NCI-H2029 treated with DMSO at 0.1 percent for 48 hours (cell line): ENCODE measurements around the gene CHTF18.
"Not testable (repeated sequence)": the region's sequence is repeated elsewhere in the genome, so short reads cannot be mapped to it uniquely, and the experiment has no call there.

Source experiments
- DNase-seq: peaks from one replicate; lab custom pipeline; 2025; lab: John Stamatoyannopoulos, UW

Gene CHTF18

DNA sequence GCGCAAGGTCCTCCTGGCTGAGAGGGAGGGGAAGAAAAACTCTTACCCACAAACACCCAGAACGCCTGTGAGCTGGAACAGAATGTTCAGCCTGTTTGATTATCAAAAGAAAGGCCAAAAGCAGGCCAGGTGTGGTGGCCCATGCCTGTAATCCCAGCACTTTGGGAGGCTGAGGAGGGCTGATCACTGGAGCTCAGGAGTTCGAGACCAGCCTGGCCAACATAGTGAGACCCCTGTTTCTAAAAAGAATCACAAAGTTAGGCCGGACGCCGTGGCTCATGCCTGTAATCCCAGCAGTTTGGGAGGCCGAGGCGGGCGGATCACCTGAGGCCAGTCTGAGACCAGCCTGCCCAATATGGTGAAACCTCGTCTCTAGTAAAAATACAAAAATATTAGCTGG, 12.1 kb upstream of the CHTF18 start:
- not testable (repeated sequence) for DNase-seq

DNA sequence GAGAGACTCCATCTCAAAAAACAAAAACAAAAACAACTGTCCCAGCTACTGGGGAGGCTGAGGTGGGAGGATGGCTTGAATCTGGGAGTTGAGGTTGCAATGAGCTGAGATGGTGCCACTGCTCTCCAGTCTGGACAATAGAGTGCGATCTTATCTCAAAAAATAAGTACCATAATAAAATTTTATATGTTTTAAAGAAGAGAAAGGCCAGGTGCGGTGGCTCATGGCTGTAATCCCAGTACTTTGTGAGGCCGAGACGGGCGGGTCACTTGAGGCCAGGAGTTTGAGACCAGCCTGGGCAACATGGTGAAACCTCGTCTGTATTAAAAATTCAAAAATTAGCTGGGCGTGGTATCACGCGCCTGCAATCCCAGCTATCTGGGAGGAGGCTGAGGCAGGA, 11.6 kb upstream of the CHTF18 start:
- DNase-seq = no peak

DNA sequence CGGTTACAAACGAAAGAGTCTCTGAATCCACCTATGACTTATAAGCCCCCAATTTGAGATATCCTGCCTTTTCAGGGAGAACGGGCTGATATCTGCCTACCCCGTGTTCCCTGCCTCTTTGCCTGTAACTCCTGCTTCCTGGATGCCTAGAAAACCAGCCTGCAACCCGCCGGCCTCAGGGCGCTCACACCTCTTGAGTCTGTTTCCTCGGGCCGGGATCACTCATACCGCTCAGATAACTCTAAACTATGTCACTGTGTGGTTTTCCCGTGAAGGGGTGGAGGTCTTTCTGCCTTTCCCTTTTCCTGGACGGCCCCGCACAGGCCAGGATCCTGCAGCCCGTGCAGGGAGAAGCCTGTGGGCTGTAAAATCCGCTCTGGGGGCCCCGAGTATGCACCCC, 10.6 kb upstream of the CHTF18 start:
- no peak for DNase-seq

DNA sequence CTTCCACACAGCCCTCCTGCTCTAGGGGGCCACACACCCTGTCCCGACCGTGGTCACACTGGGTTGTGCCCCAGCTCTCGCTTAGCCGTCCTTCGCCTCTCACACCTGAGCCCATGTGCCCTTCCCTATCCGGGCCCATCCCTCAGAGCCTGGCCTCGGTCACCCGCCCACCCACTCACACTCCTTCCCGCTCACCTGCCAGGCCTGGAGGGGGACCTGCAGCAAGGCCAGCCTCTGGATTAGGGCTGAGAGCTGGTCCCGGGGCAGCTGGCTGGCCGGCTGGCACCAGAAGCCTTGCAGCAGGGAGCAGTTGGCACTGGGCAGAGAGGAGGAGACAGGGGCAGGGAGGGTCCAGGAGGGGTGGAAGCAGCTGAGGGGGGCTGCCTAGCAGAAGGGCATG, 10.0 kb upstream of the CHTF18 start:
- DNase-seq = no peak

DNA sequence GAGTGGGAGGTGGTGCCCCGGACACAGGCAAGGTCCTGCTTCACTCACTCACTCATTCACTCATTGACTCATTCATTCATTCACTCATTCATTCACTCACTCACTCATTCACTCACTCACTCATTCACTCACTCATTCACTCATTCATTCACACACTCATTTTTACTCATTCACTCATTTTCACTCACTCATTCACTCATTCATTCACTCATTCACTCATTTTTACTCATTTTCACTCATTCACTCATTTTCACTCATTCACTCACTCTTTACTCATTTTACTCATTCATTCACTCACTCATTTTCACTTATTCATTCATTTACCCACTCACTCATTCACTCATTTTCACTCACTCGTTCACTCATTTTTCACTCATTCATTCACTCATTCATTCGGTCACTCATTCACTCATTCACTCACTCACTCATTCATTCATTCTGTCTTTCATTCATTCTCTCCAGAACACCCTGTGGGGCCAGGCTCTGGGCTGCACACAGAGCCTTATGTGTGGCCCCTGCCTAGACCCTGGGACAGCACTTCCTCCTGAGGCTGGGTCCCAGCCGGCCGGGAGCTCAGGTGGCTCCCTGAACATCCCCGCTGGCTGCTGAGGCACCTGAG, 9.4 kb upstream of the CHTF18 start:
- DNase-seq = no peak

DNA sequence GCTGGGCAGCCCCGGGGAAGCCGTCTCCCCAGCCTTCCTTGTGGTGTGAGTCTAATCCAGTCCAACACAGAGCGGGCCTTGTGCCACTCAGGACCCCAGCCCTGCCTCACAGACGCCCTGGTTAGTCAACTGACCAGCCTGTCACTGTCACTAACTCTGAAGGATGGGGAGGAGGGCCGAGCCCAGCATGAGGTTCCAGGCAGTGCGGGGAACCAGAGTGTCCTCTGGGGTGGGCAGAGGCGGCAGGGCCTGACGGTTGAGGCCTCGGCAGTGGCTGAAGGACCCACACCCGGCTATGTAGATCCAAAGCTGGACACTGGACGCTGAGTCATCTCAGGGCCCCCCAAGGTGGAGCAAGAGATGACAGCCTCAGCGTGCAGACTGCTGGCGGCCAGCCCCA, 8.9 kb upstream of the CHTF18 start:
- DNase-seq = no peak

DNA sequence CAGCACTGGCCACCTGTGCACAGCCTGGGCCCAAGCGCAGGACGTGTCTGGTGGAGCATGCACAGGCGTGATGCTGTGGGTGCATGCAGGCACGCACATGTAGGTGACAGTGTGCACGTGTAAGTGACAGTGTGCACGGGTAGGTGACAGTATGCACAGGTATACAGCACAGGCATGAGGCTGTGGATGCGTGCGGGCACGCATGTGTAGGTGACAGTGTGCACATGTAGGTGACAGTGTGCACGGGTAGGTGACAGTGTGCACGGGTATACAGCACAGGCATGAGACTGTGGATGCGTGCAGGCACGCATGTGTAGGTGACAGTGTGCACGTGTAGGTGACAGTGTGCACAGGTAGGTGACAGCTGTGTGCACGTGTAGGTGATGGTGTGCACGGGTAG, 8.1 kb upstream of the CHTF18 start:
- DNase-seq = no peak

DNA sequence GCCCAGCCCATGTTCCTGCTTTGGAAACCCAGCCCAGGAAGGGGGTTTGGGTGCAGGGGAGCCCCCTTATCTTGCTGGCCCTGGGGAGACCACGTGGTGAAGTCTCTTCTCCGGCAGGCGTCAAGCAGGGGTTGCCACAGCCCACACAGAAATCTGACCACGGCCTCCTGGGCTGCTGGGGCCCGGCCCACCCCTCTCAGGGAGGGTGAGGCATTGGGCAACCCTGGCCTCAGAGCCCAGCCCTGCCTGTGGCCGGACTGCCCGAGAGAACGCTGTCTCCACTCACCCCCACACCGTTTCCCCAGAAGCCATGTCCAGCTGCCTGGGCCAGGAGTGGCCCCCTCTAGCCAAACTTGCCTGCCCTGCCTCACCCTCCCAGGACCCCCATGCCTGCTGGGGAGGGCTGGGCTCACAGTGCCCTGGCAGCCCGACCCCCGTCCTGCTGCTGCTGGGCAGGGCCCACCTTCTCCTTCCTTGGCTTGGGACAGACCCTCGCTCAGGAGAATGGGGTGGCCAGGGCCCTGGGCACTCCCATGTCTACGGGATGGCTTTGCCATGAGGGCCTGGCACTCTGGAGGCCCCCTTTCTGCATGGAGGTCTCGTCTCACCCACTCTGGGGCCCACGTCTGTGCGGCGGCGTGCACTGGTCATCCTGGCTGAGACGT, 6.9 kb upstream of the CHTF18 start:
- no peak for DNase-seq

DNA sequence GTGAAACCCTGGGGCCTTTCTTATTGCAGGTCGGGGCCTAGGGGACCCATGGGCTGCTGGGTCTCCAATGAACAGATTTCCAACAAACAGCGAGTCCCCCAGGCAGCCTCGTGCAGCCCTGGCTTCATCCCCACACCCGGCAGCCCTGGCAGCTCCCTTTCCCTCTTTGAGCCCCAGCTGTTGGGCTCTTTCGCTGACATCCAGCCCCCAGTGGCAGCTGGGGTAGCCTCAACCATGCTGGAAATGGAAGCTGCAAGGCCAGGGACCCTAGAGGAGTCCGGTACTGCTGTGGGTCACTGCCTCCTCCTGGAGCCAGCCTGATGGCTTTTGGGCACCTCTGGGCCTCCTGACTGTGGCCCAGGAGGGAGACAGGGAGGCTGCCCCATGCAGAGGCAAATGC, 6.2 kb upstream of the CHTF18 start:
- DNase-seq = no peak

DNA sequence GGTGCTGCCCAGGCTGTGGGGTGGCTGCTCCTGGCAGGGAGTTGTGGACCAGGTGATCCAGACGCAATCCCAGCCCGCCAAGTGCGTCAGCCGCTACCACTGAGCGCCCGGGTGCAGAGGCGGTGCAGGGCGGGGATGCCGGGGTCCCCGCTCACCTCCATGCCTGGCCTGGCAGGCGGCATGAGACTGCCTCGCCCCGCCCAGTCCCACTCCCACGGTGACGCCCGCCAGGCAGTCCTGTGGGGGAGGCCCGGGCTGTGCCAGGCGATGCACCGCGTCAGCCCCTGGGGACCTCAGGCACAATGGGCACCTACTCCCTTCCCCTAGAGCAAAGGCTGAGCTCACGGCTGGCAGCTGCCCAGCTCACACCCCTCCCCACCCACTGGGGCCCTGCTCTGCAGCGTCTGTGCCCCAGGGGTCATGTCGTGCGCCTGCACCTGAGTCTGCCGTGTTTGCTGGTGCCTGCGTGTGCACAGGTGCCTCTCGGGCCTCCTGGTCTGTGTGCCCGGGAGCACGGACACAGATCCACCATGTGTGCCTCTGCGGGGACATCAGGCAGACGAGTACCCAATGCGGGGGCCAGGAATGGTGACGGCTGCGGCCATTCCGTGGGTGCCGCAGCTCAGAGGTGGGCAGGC, 5.5 kb upstream of the CHTF18 start:
- no peak for DNase-seq

DNA sequence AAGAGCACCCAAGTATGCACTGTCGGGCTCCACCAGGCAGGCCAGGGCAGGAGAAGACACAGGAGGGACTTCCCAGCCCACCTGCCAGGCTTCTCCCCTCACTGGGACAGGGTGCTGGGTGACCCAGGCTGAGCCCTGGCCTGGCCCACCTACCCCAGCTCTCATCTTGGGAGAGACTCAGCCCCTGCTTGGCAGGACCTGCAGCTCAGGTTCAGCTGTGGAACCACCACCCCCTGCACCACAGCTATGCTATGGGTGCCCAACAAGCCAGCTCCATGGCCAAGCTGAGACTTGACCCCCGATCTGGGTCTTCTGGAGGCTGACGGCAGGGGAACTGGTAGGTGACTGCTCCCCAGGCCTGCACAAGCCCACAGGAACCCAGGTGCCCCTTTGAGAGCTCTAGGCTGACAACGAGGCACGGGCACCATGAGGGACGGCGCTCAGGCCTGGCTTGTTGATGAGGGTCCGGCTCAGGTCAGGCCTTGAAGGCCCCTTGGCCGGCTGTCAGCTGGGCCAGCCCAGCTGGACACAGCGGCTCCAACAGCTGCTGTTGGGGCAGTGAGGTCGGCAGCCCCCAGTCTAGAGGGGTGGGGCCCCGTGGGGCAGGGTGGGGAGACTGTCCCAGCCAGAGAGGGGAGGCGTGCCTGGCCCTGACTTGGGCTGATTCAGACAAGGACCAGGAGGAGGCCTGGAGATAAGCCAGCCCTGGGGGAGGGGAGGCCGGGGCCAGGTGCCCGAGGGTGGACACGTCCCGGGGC, 4.8 kb upstream of the CHTF18 start:
- DNase-seq = no peak

DNA sequence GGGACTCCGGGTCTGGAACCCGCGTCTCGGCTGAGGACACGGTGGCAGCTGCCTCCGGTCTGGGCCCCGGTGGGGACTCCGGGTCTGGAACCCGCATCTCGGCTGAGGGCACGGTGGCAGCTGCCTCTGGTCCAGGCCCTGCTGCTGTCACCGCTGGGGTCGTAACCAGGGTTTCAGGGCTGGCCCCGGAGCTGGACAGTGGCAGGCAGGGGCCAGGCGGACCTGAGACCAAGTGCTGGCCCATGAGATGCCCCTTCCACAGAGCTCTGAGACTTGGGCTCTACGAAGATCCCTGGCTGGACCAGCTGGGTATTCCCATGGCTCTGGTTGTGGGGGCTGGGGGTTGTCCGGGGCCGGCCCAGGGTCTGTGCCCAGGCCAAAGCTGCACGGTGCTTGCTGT, 4.0 kb upstream of the CHTF18 start:
- DNase-seq = no peak

DNA sequence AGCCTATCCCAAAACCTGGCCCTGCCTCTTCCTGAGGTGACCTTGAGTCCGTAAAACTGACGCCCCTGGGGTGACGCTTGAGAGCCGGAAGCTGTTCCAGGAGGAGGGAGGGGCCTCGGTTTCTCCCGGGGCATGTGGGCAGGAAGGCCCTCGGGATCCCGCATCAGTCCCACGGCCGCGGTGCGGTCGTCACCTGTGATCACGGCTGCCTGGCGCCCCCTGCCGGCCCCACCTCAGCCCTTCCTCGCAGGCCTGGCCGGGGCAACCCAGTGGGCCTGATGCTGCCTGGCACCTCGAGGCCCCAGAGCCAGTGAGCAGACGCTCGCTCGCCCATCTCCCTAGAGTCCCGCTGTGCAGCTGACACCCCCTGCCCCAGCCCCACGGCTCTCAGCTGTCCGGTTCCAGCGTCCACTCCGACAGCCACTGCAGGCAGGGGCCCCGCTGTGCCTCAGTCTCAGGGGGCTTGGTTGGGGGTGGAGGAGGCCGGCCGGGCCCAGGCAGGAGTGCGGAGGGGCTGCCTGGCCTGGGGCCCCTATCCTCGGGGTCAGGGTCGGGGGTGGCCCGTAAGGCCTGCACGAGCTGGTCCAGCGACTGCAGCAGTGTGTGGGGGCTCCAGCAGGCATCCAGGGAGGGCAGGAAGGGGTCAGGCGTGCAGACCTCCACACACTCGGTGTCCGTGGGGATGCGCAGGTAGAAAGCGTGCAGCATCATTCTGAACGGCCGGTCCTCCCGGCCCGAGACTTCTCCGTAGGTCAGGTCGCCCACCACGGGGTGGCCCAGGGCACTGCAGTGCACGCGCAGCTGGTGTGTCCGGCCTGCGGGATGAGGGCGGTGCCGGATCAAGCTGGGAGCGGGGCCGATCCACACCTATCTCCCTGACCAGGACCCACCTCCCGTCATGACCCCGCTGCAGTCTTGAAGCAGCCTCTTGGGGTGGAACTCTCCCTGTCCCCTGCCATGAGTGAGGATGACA, 2.6 kb upstream of the CHTF18 start:
- DNase-seq = no peak

DNA sequence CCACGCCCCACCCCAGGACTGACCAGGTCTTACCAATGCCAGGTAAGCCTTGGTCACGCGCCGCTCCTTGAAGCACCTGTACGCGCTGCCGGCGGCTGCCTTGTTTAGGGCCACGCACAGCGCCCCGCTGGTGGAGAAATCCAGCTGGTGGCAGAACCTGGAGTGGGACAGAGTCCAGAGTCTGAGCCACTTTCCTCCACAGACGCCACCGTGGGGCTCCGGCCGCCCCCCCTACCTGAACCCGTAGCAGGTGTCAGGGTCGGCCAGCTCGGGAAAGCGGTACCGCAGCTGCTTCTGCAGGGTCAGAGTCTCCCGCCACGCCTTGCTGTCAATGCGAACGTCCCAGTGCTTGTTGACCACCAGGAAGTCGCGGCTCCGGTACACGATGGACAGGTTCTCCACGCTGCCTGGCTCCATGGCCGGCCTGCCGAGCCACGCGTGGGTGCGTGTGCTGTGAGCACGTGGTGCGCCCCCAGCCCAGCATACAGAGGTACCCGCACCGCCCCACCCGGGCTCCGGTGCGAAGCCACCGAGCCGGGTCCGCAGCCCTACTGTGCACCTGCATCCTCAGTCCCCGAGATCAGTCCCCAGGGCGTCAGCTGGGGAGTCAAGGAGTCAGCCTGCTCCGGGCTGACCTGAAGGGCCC, 976 bp upstream of the CHTF18 start:
- no peak for DNase-seq

DNA sequence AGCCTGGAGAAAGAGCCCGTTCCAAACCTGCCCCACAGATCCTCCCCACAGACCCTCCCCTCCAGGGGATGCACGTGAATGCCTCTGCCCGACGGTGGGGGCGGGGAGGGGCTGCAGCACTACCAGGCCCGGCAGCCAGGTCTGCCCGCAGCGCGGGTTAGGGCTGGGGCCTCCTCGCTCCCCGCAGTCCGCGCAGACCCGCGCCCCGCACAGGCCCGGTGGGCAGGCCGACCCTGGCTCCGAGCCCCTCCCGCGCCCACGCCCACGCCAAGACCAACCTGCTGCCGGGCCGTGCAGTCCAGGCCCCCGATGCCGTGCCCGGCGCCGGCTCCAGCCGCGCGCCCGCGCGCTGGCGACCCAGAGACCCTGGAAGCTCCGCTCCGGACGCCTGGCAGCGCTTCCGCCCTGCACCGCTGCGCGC, 432 bp upstream of the CHTF18 start, which contains the start of gene RPUSD1:
Gene RPUSD1, minus strand, starts transcription at position 404 of the 421 bp plus-strand sequence. CDS start 644 bp downstream, outside the sequence.
- DNase-seq = no peak

DNA sequence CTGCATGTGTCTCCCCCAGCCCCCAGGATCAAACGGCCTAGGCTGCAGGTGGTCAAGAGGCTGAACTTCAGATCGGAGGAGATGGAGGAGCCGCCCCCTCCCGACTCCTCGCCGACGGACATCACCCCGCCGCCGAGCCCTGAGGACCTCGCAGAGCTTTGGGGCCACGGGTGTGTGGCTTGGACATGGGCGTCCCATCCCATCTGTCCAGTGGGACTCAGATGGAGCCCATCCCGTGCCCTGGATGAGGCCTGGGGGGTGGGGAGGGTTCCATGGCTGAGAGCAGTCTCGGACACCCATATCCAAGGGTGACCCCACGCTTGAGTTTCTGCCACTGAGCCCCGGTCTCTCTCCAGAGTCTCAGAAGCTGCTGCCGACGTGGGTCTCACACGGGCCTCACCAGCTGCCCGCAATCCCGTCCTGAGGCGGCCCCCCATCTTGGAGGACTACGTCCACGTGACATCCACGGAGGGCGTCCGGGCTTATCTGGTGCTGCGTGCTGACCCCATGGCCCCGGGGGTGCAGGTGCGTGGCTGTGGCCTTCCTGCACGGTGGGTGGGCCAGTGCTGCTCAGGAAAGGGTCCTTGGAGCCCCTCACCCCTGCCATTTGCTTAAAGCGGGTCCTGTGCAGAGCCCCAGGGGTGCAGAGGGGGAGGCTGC, 901 bp downstream of the CHTF18 start:
- DNase-seq = no peak

DNA sequence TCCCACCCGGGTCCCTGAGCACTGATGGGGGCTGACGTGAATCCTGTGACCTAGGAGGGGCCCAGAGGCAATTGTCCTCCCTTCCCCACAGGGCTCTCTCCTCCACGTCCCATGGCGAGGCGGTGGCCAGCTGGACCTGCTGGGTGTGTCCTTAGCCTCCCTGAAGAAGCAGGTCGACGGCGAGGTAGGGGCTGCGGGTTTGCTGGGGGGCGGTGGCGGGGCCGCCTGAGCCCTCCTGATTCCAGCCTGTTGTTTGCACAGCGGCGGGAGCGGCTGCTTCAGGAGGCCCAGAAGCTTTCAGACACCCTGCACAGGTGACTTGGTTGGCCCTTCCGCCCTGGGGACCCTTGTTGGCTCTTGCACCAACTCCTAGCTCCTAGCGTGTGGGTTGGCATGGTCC, 1.7 kb downstream of the CHTF18 start:
- no peak for DNase-seq

DNA sequence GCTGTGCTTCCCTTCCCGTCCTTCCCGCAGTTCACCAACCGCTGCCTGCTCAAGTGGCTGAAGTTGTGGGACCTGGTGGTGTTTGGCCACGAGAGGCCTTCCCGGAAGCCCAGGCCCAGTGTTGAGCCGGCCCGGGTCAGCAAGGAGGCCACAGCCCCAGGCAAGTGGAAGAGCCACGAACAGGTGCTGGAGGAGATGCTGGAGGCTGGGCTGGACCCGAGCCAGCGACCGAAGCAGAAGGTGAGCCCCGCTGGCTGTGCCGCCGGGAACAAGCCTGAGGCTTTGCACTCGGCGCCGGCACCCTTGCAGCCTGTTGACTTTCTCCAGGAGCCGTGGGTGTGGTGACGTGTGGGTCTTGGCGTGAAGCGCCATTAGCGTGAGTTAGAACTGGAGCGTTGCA, 2.7 kb downstream of the CHTF18 start:
- no peak for DNase-seq

DNA sequence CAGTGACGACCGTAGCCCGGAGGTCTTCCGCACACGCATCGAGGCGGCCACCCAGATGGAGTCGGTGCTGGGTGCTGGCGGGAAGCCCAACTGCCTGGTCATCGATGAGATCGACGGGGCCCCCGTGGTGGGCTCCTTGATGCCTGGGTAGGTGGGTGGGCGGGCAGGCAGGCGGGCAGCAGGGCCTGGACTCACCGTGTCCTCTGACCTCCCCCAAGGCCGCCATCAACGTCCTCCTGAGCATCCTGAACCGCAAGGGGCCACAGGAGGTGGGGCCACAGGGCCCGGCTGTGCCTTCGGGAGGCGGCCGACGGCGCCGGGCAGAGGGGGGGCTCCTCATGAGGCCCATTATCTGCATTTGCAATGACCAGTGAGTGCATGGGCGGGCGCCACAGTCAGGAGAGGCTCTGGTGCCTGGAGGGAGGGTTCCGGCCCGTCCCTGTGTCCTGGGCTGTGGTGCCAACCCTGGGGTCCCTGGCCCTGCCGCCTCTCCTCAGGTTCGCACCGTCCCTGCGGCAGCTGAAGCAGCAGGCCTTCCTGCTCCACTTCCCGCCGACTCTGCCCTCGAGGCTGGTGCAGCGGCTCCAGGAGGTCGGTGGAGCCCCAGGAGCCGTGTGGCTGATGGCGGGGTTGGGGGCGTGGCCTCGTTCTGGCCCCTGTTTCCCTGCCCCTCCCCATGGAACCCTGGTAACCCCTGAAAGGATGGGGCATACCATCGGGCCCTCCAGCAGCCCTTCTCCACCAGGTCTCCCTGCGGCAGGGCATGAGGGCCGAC, 4.0 kb downstream of the CHTF18 start:
- no peak for DNase-seq

DNA sequence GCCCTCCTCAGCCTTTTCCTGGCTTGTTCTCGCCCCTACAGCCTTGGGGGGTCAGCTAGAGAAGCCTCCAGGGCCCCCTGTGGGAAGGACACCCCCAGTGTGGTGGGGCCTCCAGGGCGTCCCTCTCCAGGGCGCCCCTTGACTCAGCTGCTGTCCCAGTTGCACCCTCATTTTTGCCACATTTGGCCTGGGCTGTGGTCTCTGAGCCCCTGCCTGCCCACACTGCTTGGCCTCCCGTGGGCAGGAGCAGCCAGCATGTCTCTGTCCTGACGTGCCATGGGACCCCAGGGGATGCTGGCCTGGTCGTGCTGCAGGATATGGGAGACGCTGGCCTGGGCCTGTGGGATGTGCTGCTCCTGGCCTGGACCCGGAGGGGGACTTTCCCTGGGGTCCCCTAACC, 5.0 kb downstream of the CHTF18 start:
- no peak for DNase-seq
